Vagina (tissue), 2 donors: Measurements from ENCODE around the gene RGS17. TPM values are rescaled to one million over a fixed set of nuclear protein-coding genes. Genes with fewer than 3 reads are reported as not detected.

Experiments
- DNase-seq, 2 donors: peaks; one replicate each; pipeline ENCODE4 v3.0.0-alpha.2; 2017; ENCODE audit errors: extremely low spot score in 2 of 2
- H3K27ac ChIP-seq: fragments of 200-600 bp; sonication (generic); one replicate; pipeline ENCODE4 v1.5.1; 2019
- H3K27me3 ChIP-seq: fragments of 200-600 bp; sonication (generic); one replicate; pipeline ENCODE4 v1.5.1; 2019
- H3K36me3 ChIP-seq, 2 donors: fragments of 200-600 bp; sonication (generic); one replicate each; pipeline ENCODE4 v1.5.1; 2017 to 2019
- H3K4me1 ChIP-seq: fragments of 200-600 bp; sonication (generic); one replicate; pipeline ENCODE4 v1.5.1; 2019
- H3K4me3 ChIP-seq, 2 donors: fragments of 200-600 bp; sonication (generic); 1 replicate in 1 of 2; 2 replicates in 1 of 2; pipeline ENCODE4 v1.5.1; 2016 to 2019
- H3K9me3 ChIP-seq: fragments of 200-600 bp; sonication (generic); one replicate; pipeline ENCODE4 v1.5.1; 2019
- CTCF ChIP-seq, 3 experiments: fragments of 450-650 bp in 2 of 3; fragments of 200-600 bp in 1 of 3; sonication (generic) in 1 of 3; IDR thresholded peaks; one replicate each; pipeline ENCODE4 v1.5.1; 2017 to 2019; ENCODE audit warnings: antibody characterized with exemption in 3 of 3, mild to moderate bottlenecking in 2 of 3, moderate library complexity in 2 of 3
- POLR2A ChIP-seq, 2 donors: fragments of 450-650 bp; IDR thresholded peaks; one replicate each; pipeline ENCODE4 v1.6.1; 2017; ENCODE audit warnings: antibody characterized with exemption in 2 of 2, mild to moderate bottlenecking in 2 of 2, moderate library complexity in 2 of 2
- POLR2AphosphoS5 ChIP-seq, 2 donors: sonication (generic); formaldehyde crosslinking; IDR thresholded peaks; one replicate each; pipeline ENCODE4 v1.9.0; 2017; ENCODE audit warnings: antibody characterized with exemption in 2 of 2, mild to moderate bottlenecking in 2 of 2, low read depth in 1 of 2; ENCODE audit not compliant: insufficient read depth in 1 of 2
- intact Hi-C: fragments of 100-400 bp; cut with DNase I; formaldehyde crosslinking; loops from one replicate; pipeline ENCODE4 v1.15.1; 2023
- total RNA-seq: library from RNA; depleted of rRNA; stranded (reverse); fragments of >200 nt; gene quantifications from one replicate; pipeline ENCODE4 v1.2.3, GENCODE V29; 2016

RGS17 gene
- total RNA-seq, 1 donor from 2014 or later, result 0.25 TPM

- TF ChIP-seq CTCF (IDR thresholded peaks at IDR 0.05), result no peak
- no peak for TF ChIP-seq POLR2A (IDR thresholded peaks at IDR 0.05)
- TF ChIP-seq POLR2AphosphoS5 (IDR thresholded peaks at IDR 0.05; ENCODE audit: insufficient read depth in 1 of 2, low read depth in 1 of 2), result no peak
- Histone ChIP-seq H3K4me1 (no peaks in the 10 kb centered on the region), H3K27ac (no peak overlapping the region), H3K9me3 (no peaks in the 10 kb centered on the region), H3K4me3 (no peak overlapping the region), H3K36me3 (no peaks in the 10 kb centered on the region), H3K27me3 (no peaks in the 10 kb centered on the region)
- no peak for DNase-seq
- intact Hi-C loops, result no loop called here
Observed at GRCh38 chr6:153167061-153167891, 36.2 kb upstream of the RGS17 start.

DNA sequence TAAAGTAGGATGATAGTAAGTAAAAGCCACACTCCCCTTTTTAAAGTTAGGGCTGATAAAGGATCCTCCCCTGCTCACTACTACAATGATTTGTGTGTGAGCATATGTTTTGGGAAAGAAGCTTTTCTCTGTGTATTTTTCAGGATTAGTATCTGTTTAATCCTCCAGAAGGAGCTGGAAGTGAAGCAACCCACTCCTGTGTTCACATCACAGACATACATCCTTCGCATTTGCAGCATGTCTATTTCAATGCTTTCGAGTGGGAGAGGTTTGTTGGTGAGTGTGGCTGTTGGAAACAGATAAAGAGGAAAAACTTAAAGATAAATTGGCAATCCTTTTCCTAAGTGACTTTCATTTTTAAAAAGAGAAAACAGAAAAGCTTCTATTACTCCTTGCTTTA lies 31.6 kb upstream of the RGS17 start:
- no peak for TF ChIP-seq CTCF (IDR thresholded peaks at IDR 0.05)
- no peak for TF ChIP-seq POLR2AphosphoS5 (IDR thresholded peaks at IDR 0.05; ENCODE audit: insufficient read depth in 1 of 2, low read depth in 1 of 2)
- no peak for TF ChIP-seq POLR2A (IDR thresholded peaks at IDR 0.05)
- intact Hi-C loops, result no loop called here
- H3K36me3 ChIP-seq, result no peaks in the 10 kb centered on the region
- no peaks in the 10 kb centered on the region for H3K27me3 ChIP-seq
- no peaks in the 10 kb centered on the region for H3K4me1 ChIP-seq
- no peak overlapping the region for H3K27ac ChIP-seq
- no peak for DNase-seq
- no peaks in the 10 kb centered on the region for H3K9me3 ChIP-seq
- H3K4me3 ChIP-seq, result no peak overlapping the region

- H3K4me1 ChIP-seq, result no peaks in the 10 kb centered on the region
- no peak for DNase-seq
- H3K27ac ChIP-seq, result no peak overlapping the region
- no peaks in the 10 kb centered on the region for H3K36me3 ChIP-seq
- intact Hi-C loops, result no loop called here
- no peaks in the 10 kb centered on the region for H3K27me3 ChIP-seq
- no peak overlapping the region for H3K4me3 ChIP-seq
- H3K9me3 ChIP-seq, result no peaks in the 10 kb centered on the region
- no peak for TF ChIP-seq POLR2A (IDR thresholded peaks at IDR 0.05)
- TF ChIP-seq POLR2AphosphoS5 (IDR thresholded peaks at IDR 0.05; ENCODE audit: insufficient read depth in 1 of 2, low read depth in 1 of 2), result no peak
- no peak for TF ChIP-seq CTCF (IDR thresholded peaks at IDR 0.05)
Observed at GRCh38 chr6:153162172-153162571, 31.1 kb upstream of the RGS17 start.

GRCh38 chr6:153160221-153160620 lies 29.1 kb upstream of the RGS17 start:
- intact Hi-C loops, result no loop called here
- no peaks in the 10 kb centered on the region for H3K9me3 ChIP-seq
- H3K36me3 ChIP-seq, result no peaks in the 10 kb centered on the region
- DNase-seq, result no peak
- no peaks in the 10 kb centered on the region for H3K4me1 ChIP-seq
- H3K27me3 ChIP-seq, result no peaks in the 10 kb centered on the region
- TF ChIP-seq POLR2A (IDR thresholded peaks at IDR 0.05) (no peak), CTCF (IDR thresholded peaks at IDR 0.05) (no peak), POLR2AphosphoS5 (IDR thresholded peaks at IDR 0.05; ENCODE audit: insufficient read depth in 1 of 2, low read depth in 1 of 2) (no peak)
- H3K27ac ChIP-seq, result no peak overlapping the region
- no peak overlapping the region for H3K4me3 ChIP-seq

- TF ChIP-seq POLR2A (IDR thresholded peaks at IDR 0.05) (no peak), CTCF (IDR thresholded peaks at IDR 0.05) (no peak), POLR2AphosphoS5 (IDR thresholded peaks at IDR 0.05; ENCODE audit: insufficient read depth in 1 of 2, low read depth in 1 of 2) (no peak)
- Histone ChIP-seq H3K9me3 (no peaks in the 10 kb centered on the region), H3K27me3 (no peaks in the 10 kb centered on the region), H3K4me3 (no peak overlapping the region), H3K36me3 (no peaks in the 10 kb centered on the region), H3K27ac (no peak overlapping the region), H3K4me1 (no peaks in the 10 kb centered on the region)
- intact Hi-C loops, result no loop called here
- no peak for DNase-seq
Observed at GRCh38 chr6:153150752-153151440, 19.8 kb upstream of the RGS17 start.
